IMR-90 (cell line): ENCODE measurements around the gene PTH1R. TPM values are rescaled to one million over a fixed set of nuclear protein-coding genes. Genes with fewer than 3 reads are reported as not detected.

Source experiments
- ATAC-seq: fragments of 200-7000 bp; cut with Tn5 transposase; 2 replicates; pipeline ENCODE4 v1.9.1; 2020; ENCODE audit warnings: low read depth, mild to moderate bottlenecking, moderate library complexity
- BruUV-seq: library from RNA; stranded (reverse); fragments of 400-500 nt; replicated peaks from 2 replicates; lab custom pipeline; 2021; lab: Mats Ljungman, UMichigan
- CTCF ChIA-PET: fragments of 300-600 bp; formaldehyde crosslinking; extraction: SDS; loops from one replicate; lab custom pipeline; 2021; ENCODE audit warnings: antibody characterized with exemption; lab: Yijun Ruan, JAX
- POLR2A ChIA-PET: fragments of 300-600 bp; sonication (Branson Sonifier 250); formaldehyde crosslinking; loops from one replicate; lab custom pipeline; 2022; ENCODE audit warnings: antibody characterized with exemption; ENCODE audit not compliant: unreplicated experiment; lab: Charles Lee
- DNase-seq: peaks from one replicate; pipeline ENCODE4 v3.0.0; 2013
- H2AFZ ChIP-seq: replicated peaks from 2 replicates; pipeline ENCODE3; 2013; ENCODE audit warnings: low read length, mild to moderate bottlenecking; ENCODE audit not compliant: poor library complexity
- H2AK5ac ChIP-seq: 2 replicates; pipeline ENCODE4 v1.6.1; 2013; ENCODE audit warnings: low read depth, low read length, inconsistent platforms
- H2AK9ac ChIP-seq: replicated peaks from 2 replicates; pipeline ENCODE3; 2013; ENCODE audit warnings: mild to moderate bottlenecking, low read depth, low read length, moderate library complexity; ENCODE audit not compliant: poor library complexity
- H2BK120ac ChIP-seq: 2 replicates; pipeline ENCODE4 v1.6.1; 2013; ENCODE audit warnings: low read depth, low read length, inconsistent platforms
- H2BK15ac ChIP-seq: 3 replicates; pipeline ENCODE4 v1.6.1; 2013; ENCODE audit warnings: low read depth, low read length, inconsistent platforms
- H2BK20ac ChIP-seq: 2 replicates; pipeline ENCODE4 v1.6.1; 2013; ENCODE audit warnings: low read depth, mild to moderate bottlenecking, inconsistent platforms, low read length, moderate library complexity
- H2BK5ac ChIP-seq: 2 replicates; pipeline ENCODE4 v1.6.1; 2013; ENCODE audit warnings: mild to moderate bottlenecking, low read depth, low read length, inconsistent platforms; ENCODE audit not compliant: poor library complexity, severe bottlenecking
- H3K14ac ChIP-seq: replicated peaks from 2 replicates; pipeline ENCODE4 v1.6.1; 2013; ENCODE audit warnings: low read depth, low read length, inconsistent platforms
- H3K18ac ChIP-seq: 2 replicates; pipeline ENCODE4 v1.6.1; 2013; ENCODE audit warnings: low read depth, low read length, control low read depth
- H3K23ac ChIP-seq: 2 replicates; pipeline ENCODE4 v1.6.1; 2013; ENCODE audit warnings: low read depth, low read length, inconsistent platforms
- H3K27ac ChIP-seq: 2 replicates; pipeline ENCODE4 v1.5.1; 2013; ENCODE audit warnings: mild to moderate bottlenecking, control low read depth, low read length; ENCODE audit not compliant: insufficient read depth
- H3K27me3 ChIP-seq: 2 replicates; pipeline ENCODE4 v1.6.1; 2013; ENCODE audit warnings: low read length; ENCODE audit not compliant: control insufficient read depth, insufficient read depth
- H3K36me3 ChIP-seq: 2 replicates; pipeline ENCODE4 v1.6.1; 2013; ENCODE audit warnings: low read length, mixed read lengths; ENCODE audit not compliant: control insufficient read depth, insufficient read depth
- H3K4ac ChIP-seq: 2 replicates; pipeline ENCODE4 v1.6.1; 2013; ENCODE audit warnings: low read depth, low read length, inconsistent platforms
- H3K4me1 ChIP-seq: 2 replicates; pipeline ENCODE4 v1.6.1; 2013; ENCODE audit warnings: low read length, mixed read lengths; ENCODE audit not compliant: control insufficient read depth, insufficient read depth
- H3K4me2 ChIP-seq: 2 replicates; pipeline ENCODE4 v1.6.1; 2013; ENCODE audit warnings: low read depth, mild to moderate bottlenecking, control low read depth, low read length, moderate library complexity
- H3K4me3 ChIP-seq: 2 replicates; pipeline ENCODE4 v1.5.1; 2013; ENCODE audit warnings: low read depth, mild to moderate bottlenecking, control low read depth, low read length, moderate library complexity; ENCODE audit not compliant: insufficient read depth
- H3K56ac ChIP-seq: 2 replicates; pipeline ENCODE4 v1.6.1; 2013; ENCODE audit warnings: low read length, inconsistent platforms; ENCODE audit not compliant: insufficient read depth; ENCODE audit errors: extremely low read depth
- H3K79me1 ChIP-seq, 2 experiments: 2 replicates each; pipeline ENCODE4 v1.6.1; 2013; ENCODE audit warnings: low read length in 2 of 2, inconsistent platforms in 1 of 2, low read depth in 1 of 2
- H3K9ac ChIP-seq: 2 replicates; pipeline ENCODE4 v1.6.1; 2013; ENCODE audit warnings: low read depth, low read length, control low read depth
- H3K9me1 ChIP-seq: 2 replicates; pipeline ENCODE4 v1.6.1; 2013; ENCODE audit warnings: low read length, inconsistent platforms; ENCODE audit not compliant: insufficient read depth
- H3K9me3 ChIP-seq: 2 replicates; pipeline ENCODE4 v1.6.1; 2013; ENCODE audit warnings: low read length; ENCODE audit not compliant: control insufficient read depth, insufficient read depth
- H4K20me1 ChIP-seq: 2 replicates; pipeline ENCODE4 v1.6.1; 2013; ENCODE audit warnings: low read length, inconsistent platforms; ENCODE audit not compliant: insufficient read depth
- H4K5ac ChIP-seq: 2 replicates; pipeline ENCODE4 v1.6.1; 2013; ENCODE audit warnings: mild to moderate bottlenecking, low read depth, low read length, control low read depth
- H4K8ac ChIP-seq, 2 experiments: 2 replicates each; pipeline ENCODE4 v1.6.1; 2013; ENCODE audit warnings: low read depth in 2 of 2, low read length in 2 of 2, control low read depth in 1 of 2, inconsistent platforms in 1 of 2
- H4K91ac ChIP-seq: 2 replicates; pipeline ENCODE4 v1.6.1; 2013; ENCODE audit warnings: low read depth, low read length, inconsistent platforms; ENCODE audit not compliant: insufficient read depth
- CEBPB ChIP-seq: IDR thresholded peaks from 2 replicates; pipeline ENCODE4 v1.6.1; 2012; ENCODE audit warnings: low read depth, low read length, improper control_type of control experiment
- MXI1 ChIP-seq: IDR thresholded peaks from 2 replicates; pipeline ENCODE4 v1.6.1; 2012; ENCODE audit warnings: low read depth, mild to moderate bottlenecking, low read length, moderate library complexity, borderline replicate concordance
- RFX5 ChIP-seq: IDR thresholded peaks from 2 replicates; pipeline ENCODE4 v1.8.0; 2012; ENCODE audit warnings: low read depth, mild to moderate bottlenecking, low read length, moderate library complexity
- WGBS, 2 experiments: methylation state at CpG; one replicate each; pipeline versions ENCODE4 v1.1.5 to v1.1.7; 2013; ENCODE audit warnings: missing lambda C conversion rate in 2 of 2; ENCODE audit not compliant: insufficient read length in 1 of 2; ENCODE audit errors: extremely low coverage in 2 of 2; 5-methylcytosine and 5-hydroxymethylcytosine counted together
- dilution Hi-C: fragments of 300-500 bp; cut with HindIII; formaldehyde crosslinking; loops from one replicate; pipeline ENCODE4 v1.14.3; 2018; ENCODE audit warnings: low sequenced_read_pairs; ENCODE audit not compliant: unreplicated experiment
- in situ Hi-C: fragments of 300-500 bp; cut with MboI; formaldehyde crosslinking; loops from 3 replicates; pipeline ENCODE4 v1.14.3; 2019; ENCODE audit warnings: low sequenced_read_pairs, inconsistent platforms, mixed read lengths
- intact Hi-C: fragments of 100-400 bp; cut with micrococcal nuclease; formaldehyde crosslinking; loops from 2 replicates; pipeline ENCODE4 v1.10.0; 2022
- polyA plus RNA-seq, 3 experiments: library from polyadenylated mRNA; depleted of rRNA; stranded (reverse); fragments of >200 nt; gene quantifications; 2 replicates each; pipeline ENCODE4 v1.2.3, GENCODE V29; 2012; ENCODE audit warnings: low replicate concordance in 1 of 3
- total RNA-seq: library from RNA; depleted of rRNA; stranded (reverse); fragments of >200 nt; gene quantifications from 2 replicates; pipeline ENCODE4 v1.2.3, GENCODE V29; 2012
- TF ChIP-seq, protein P1 (sequence below): fragments of 150-350 bp; IDR thresholded peaks from 2 replicates; pipeline ENCODE4 v1.6.1; 2017; ENCODE audit warnings: mild to moderate bottlenecking, antibody characterized with exemption, low read length, low read depth

The PTH1R gene
- total and polyA plus RNA-seq, 2 of the 4 experiments (the other 2 are of a cell fraction), result 0.15 to 0.18 TPM

DNA sequence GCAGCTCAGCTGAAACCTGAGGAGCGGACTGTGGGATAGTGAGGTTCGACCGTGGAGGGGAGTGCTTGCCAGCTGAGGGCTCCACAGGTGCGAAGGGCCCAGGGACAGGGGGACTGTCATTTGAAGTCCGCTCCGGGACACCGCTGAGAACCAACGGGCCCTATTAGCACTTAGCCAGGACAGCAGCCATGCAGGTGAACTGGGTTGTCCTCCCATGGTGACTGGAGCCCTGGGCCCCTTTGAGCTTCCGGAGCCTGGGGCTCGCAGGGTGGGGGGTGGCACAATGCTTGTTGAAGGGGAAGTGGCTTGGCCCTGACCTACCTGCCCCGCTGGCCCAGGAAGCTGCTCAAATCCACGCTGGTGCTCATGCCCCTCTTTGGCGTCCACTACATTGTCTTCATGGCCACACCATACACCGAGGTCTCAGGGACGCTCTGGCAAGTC, 24.7 kb downstream of the PTH1R start:
- Histone ChIP-seq H2BK20ac (no peak overlapping the region), H3K79me1 (no peaks in the 10 kb centered on the region), H2BK5ac (no peak overlapping the region), H3K4me2 (no peak overlapping the region), H3K9me1 (peaks cover 4% of the 10 kb centered on the region; the same call in 1 of the 2 replicates), H4K91ac (no peak overlapping the region), H2AK5ac (no peak overlapping the region), H3K27me3 (peaks cover 1% of the 10 kb centered on the region; the same call in 1 of the 2 replicates), H2AK9ac (no peak overlapping the region), H3K4ac (no peak overlapping the region), H2BK120ac (no peak overlapping the region), H2AFZ (no peak overlapping the region), H3K4me3 (no peak overlapping the region), H2BK15ac (no peak overlapping the region), H3K9ac (no peak overlapping the region), H3K9me3 (no peaks in the 10 kb centered on the region), H3K4me1 (no peaks in the 10 kb centered on the region), H3K36me3 (no peaks in the 10 kb centered on the region), H3K14ac (no peak overlapping the region), H3K27ac (no peak overlapping the region), H4K8ac (no peak overlapping the region), H3K18ac (no peak overlapping the region), H4K20me1 (no peaks in the 10 kb centered on the region), H4K5ac (no peak overlapping the region), H3K56ac (no peak overlapping the region), H3K23ac (no peak overlapping the region)
- in situ Hi-C loops, result no loop called here
- intact Hi-C loops, result no loop called here
- BruUV-seq, result no TSS peak
- DNase-seq, result no peak
- POLR2A ChIA-PET, result no interaction called here
- WGBS, 2 experiments, result 92% methylated on average over 6 of the region's 15 CpGs; no CpG with 5 or more reads in 1 of the 2 experiments
- dilution Hi-C loops, result no loop called here
- TF ChIP-seq, protein P1, sequence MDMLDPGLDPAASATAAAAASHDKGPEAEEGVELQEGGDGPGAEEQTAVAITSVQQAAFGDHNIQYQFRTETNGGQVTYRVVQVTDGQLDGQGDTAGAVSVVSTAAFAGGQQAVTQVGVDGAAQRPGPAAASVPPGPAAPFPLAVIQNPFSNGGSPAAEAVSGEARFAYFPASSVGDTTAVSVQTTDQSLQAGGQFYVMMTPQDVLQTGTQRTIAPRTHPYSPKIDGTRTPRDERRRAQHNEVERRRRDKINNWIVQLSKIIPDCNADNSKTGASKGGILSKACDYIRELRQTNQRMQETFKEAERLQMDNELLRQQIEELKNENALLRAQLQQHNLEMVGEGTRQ, result no peak
- TF ChIP-seq RFX5 (no peak), CEBPB (no peak), MXI1 (no peak)
- CTCF ChIA-PET, result no interaction called here
- no peak for ATAC-seq
